PFSK-1 (cell line): Measurements from ENCODE around the gene CERS6.

Source experiments
- FOXP2 ChIP-seq: optimal IDR thresholded peaks from 2 replicates; pipeline ENCODE3; 2011; ENCODE audit warnings: borderline replicate concordance, control low read depth, inconsistent platforms; ENCODE audit not compliant: insufficient read depth; ENCODE audit errors: extremely low read length, extremely low read depth
- POLR2AphosphoS5 ChIP-seq: IDR thresholded peaks from 2 replicates; pipeline ENCODE4 v1.6.1; 2012; ENCODE audit warnings: low read depth, mild to moderate bottlenecking, control low read depth, low read length, moderate library complexity
- REST ChIP-seq, 2 experiments: IDR thresholded peaks; 2 replicates each; pipeline versions ENCODE4 v1.6.1 to v1.8.0; 2011 to 2012; ENCODE audit warnings: low read depth in 2 of 2, low read length in 2 of 2, control low read depth in 1 of 2, inconsistent platforms in 1 of 2, mild to moderate bottlenecking in 1 of 2, moderate library complexity in 1 of 2; ENCODE audit not compliant: insufficient read depth in 1 of 2
- SIN3A ChIP-seq: IDR thresholded peaks from 2 replicates; pipeline ENCODE4 v1.6.1; 2012; ENCODE audit warnings: mild to moderate bottlenecking, low read length, moderate library complexity, borderline replicate concordance; ENCODE audit not compliant: insufficient read depth
- TAF1 ChIP-seq: IDR thresholded peaks from 2 replicates; pipeline ENCODE4 v1.6.1; 2012; ENCODE audit warnings: low read length, control low read depth, borderline replicate concordance; ENCODE audit not compliant: insufficient read depth

CERS6 gene

GRCh38 chr2:168602379-168602778, 146.3 kb downstream of the CERS6 start:
- TF ChIP-seq SIN3A = no peak

- TF ChIP-seq REST (IDR thresholded peaks at IDR 0.05; ENCODE audit: insufficient read depth in 1 of 2, low read depth in 2 of 2, low read length in 2 of 2) (no peak), TAF1 (no peak), FOXP2 (no peak), POLR2AphosphoS5 (no peak), SIN3A (no peak)
Observed at GRCh38 chr2:168602846-168603401, 146.9 kb downstream of the CERS6 start.

- no peak for TF ChIP-seq FOXP2
- TF ChIP-seq TAF1 = no peak
- TF ChIP-seq REST (IDR thresholded peaks at IDR 0.05; ENCODE audit: insufficient read depth in 1 of 2, low read depth in 2 of 2, low read length in 2 of 2) = no peak
- TF ChIP-seq POLR2AphosphoS5 = no peak
- no peak for TF ChIP-seq SIN3A
Observed at GRCh38 chr2:168603439-168603961, 147.4 kb downstream of the CERS6 start.

- no peak for TF ChIP-seq FOXP2
- TF ChIP-seq TAF1 = no peak
Observed at GRCh38 chr2:168604252-168604651, 148.2 kb downstream of the CERS6 start.

- no peak for TF ChIP-seq FOXP2
- TF ChIP-seq TAF1 = no peak
- no peak for TF ChIP-seq POLR2AphosphoS5
- TF ChIP-seq SIN3A = no peak
- no peak for TF ChIP-seq REST (IDR thresholded peaks at IDR 0.05; ENCODE audit: insufficient read depth in 1 of 2, low read depth in 2 of 2, low read length in 2 of 2)
Observed at GRCh38 chr2:168607992-168608391, 151.9 kb downstream of the CERS6 start.

- TF ChIP-seq POLR2AphosphoS5 = no peak
- TF ChIP-seq TAF1 = no peak
- TF ChIP-seq SIN3A = no peak
- TF ChIP-seq REST (IDR thresholded peaks at IDR 0.05; ENCODE audit: insufficient read depth in 1 of 2, low read depth in 2 of 2, low read length in 2 of 2) = no peak
- no peak for TF ChIP-seq FOXP2
Observed at GRCh38 chr2:168608796-168609195, 152.7 kb downstream of the CERS6 start.
